H1 (cell line): ENCODE measurements around the gene MYLK. TPM values are rescaled to one million over a fixed set of nuclear protein-coding genes. Genes with fewer than 3 reads are reported as not detected.

Source experiments
- CTCF ChIA-PET: fragments of 300-600 bp; sonication (Branson Sonifier 250); formaldehyde crosslinking; loops from one replicate; lab custom pipeline; 2021; ENCODE audit not compliant: partially characterized antibody; lab: Charles Lee
- POLR2A ChIA-PET: fragments of 300-600 bp; sonication (Branson Sonifier 250); formaldehyde crosslinking; loops from one replicate; lab custom pipeline; 2021; ENCODE audit warnings: inconsistent platforms; ENCODE audit not compliant: partially characterized antibody; lab: Charles Lee
- DNase-seq, 2 experiments: peaks; one replicate each; pipeline versions ENCODE4 v3.0.0 to v3.0.0-alpha.2; 2010 to 2022; ENCODE audit warnings: low spot score in 2 of 2, low read depth in 1 of 2, mixed read lengths in 1 of 2
- FAIRE-seq: peaks from 2 replicates; lab custom pipeline; 2011; peaks lifted over from hg19 to GRCh38; lab: Jason Lieb, UNC
- H2AFZ ChIP-seq: 2 replicates; pipeline ENCODE4 v1.8.1; 2012; ENCODE audit warnings: low read length, inconsistent platforms
- H2AK5ac ChIP-seq: 2 replicates; pipeline ENCODE4 v1.6.1; 2013; ENCODE audit warnings: low read depth, low read length
- H2BK120ac ChIP-seq: replicated peaks from 2 replicates; pipeline ENCODE3; 2013; ENCODE audit warnings: low read depth, low read length, inconsistent platforms
- H2BK12ac ChIP-seq: 2 replicates; pipeline ENCODE4 v1.6.1; 2013; ENCODE audit warnings: low read depth, low read length
- H2BK15ac ChIP-seq: 2 replicates; pipeline ENCODE4 v1.6.1; 2013; ENCODE audit warnings: low read length
- H2BK20ac ChIP-seq: 2 replicates; pipeline ENCODE4 v1.6.1; 2013; ENCODE audit warnings: low read length
- H2BK5ac ChIP-seq: 2 replicates; pipeline ENCODE4 v1.6.1; 2013; ENCODE audit warnings: low read depth, low read length
- H3K14ac ChIP-seq: 2 replicates; pipeline ENCODE4 v1.6.1; 2013; ENCODE audit warnings: inconsistent platforms; ENCODE audit not compliant: insufficient read length
- H3K18ac ChIP-seq: 2 replicates; pipeline ENCODE4 v1.6.1; 2013; ENCODE audit warnings: low read length; ENCODE audit errors: extremely low read depth
- H3K23ac ChIP-seq: 2 replicates; pipeline ENCODE4 v1.6.1; 2013; ENCODE audit warnings: inconsistent platforms; ENCODE audit not compliant: insufficient read length
- H3K23me2 ChIP-seq: 2 replicates; pipeline ENCODE4 v1.6.1; 2013; ENCODE audit warnings: low read depth, low read length
- H3K27ac ChIP-seq: 2 replicates; pipeline ENCODE4 v1.6.1; 2011; ENCODE audit warnings: low read depth, low read length, inconsistent platforms
- H3K27me3 ChIP-seq, 4 experiments: replicated peaks in 1 of 4; 1 replicate in 1 of 4; 2 replicates in 3 of 4; pipeline versions ENCODE4 v1.6.1 to v1.8.1; 2011 to 2013; ENCODE audit warnings: low read length in 3 of 4, mild to moderate bottlenecking in 3 of 4, inconsistent platforms in 2 of 4, mixed read lengths in 2 of 4, moderate library complexity in 1 of 4; ENCODE audit not compliant: control insufficient read depth in 3 of 4, insufficient read depth in 3 of 4; ENCODE audit errors: extremely low read depth in 1 of 4
- H3K36me3 ChIP-seq, 4 experiments: 2 replicates each; pipeline versions ENCODE4 v1.6.1 to v1.8.1; 2011 to 2013; ENCODE audit warnings: mild to moderate bottlenecking in 4 of 4, low read length in 3 of 4, moderate library complexity in 2 of 4, control low read depth in 1 of 4, inconsistent platforms in 1 of 4; ENCODE audit not compliant: insufficient read depth in 4 of 4, control insufficient read depth in 2 of 4
- H3K4ac ChIP-seq: replicated peaks from 2 replicates; pipeline ENCODE3; 2013; ENCODE audit warnings: low read length, low read depth, mixed read lengths, inconsistent platforms; ENCODE audit not compliant: insufficient read length
- H3K4me1 ChIP-seq, 4 experiments: replicated peaks in 1 of 4; 1 replicate in 1 of 4; 2 replicates in 3 of 4; pipeline versions ENCODE4 v1.6.1 to v1.8.1; 2011 to 2013; ENCODE audit warnings: low read length in 3 of 4, inconsistent platforms in 2 of 4, mixed read lengths in 1 of 4; ENCODE audit not compliant: insufficient read depth in 4 of 4, control insufficient read depth in 3 of 4
- H3K4me2 ChIP-seq, 2 experiments: 2 replicates each; pipeline versions ENCODE4 v1.6.1 to v1.8.1; 2011 to 2013; ENCODE audit warnings: low read depth in 2 of 2, low read length in 2 of 2, control low read depth in 1 of 2, inconsistent platforms in 1 of 2, mild to moderate bottlenecking in 1 of 2; ENCODE audit not compliant: insufficient read depth in 1 of 2
- H3K4me3 ChIP-seq, 4 experiments: fragments of 200-600, 300-600 bp in 1 of 4; sonication (generic), shearing (Covaris generic), sonication (Bioruptor Twin) in 1 of 4; 2 replicates each; pipeline versions ENCODE4 v1.5.1 to v1.8.1; 2011 to 2016; ENCODE audit warnings: low read length in 4 of 4, low read depth in 3 of 4, control low read depth in 2 of 4, inconsistent platforms in 2 of 4, mild to moderate bottlenecking in 2 of 4, mixed read lengths in 1 of 4, moderate library complexity in 1 of 4; ENCODE audit not compliant: insufficient read depth in 2 of 4; ENCODE audit errors: extremely low read depth in 1 of 4
- H3K56ac ChIP-seq: replicated peaks from 2 replicates; pipeline ENCODE3; 2013; ENCODE audit warnings: low read depth, mild to moderate bottlenecking, mixed read lengths, low read length, inconsistent platforms; ENCODE audit not compliant: insufficient read length
- H3K79me1 ChIP-seq: 2 replicates; pipeline ENCODE4 v1.6.1; 2013; ENCODE audit warnings: low read depth, low read length, control low read depth
- H3K79me2 ChIP-seq, 2 experiments: 2 replicates each; pipeline versions ENCODE4 v1.6.1 to v1.8.1; 2012 to 2013; ENCODE audit warnings: low read length in 2 of 2, mild to moderate bottlenecking in 2 of 2, inconsistent platforms in 1 of 2; ENCODE audit not compliant: insufficient read depth in 2 of 2, control insufficient read depth in 1 of 2
- H3K9ac ChIP-seq, 4 experiments: replicated peaks in 1 of 4; 1 replicate in 1 of 4; 2 replicates in 3 of 4; pipeline versions ENCODE4 v1.6.1 to v1.8.1; 2011 to 2013; ENCODE audit warnings: low read depth in 3 of 4, low read length in 3 of 4, control low read depth in 2 of 4, mild to moderate bottlenecking in 2 of 4, moderate library complexity in 2 of 4, inconsistent platforms in 1 of 4; ENCODE audit errors: extremely low read depth in 1 of 4
- H3K9me3 ChIP-seq, 2 experiments: 2 replicates each; pipeline versions ENCODE4 v1.6.1 to v1.8.1; 2012 to 2013; ENCODE audit warnings: mild to moderate bottlenecking in 2 of 2, moderate library complexity in 2 of 2, control low read depth in 1 of 2, inconsistent platforms in 1 of 2, low read depth in 1 of 2, low read length in 1 of 2, mixed read lengths in 1 of 2; ENCODE audit not compliant: insufficient read depth in 2 of 2
- H4K20me1 ChIP-seq, 2 experiments: replicated peaks in 1 of 2; 2 replicates each; pipeline versions ENCODE3 to v1.8.1; 2011 to 2013; ENCODE audit warnings: inconsistent platforms in 2 of 2, low read length in 2 of 2, mild to moderate bottlenecking in 1 of 2; ENCODE audit not compliant: insufficient read depth in 2 of 2, control insufficient read depth in 1 of 2
- H4K5ac ChIP-seq: 2 replicates; pipeline ENCODE4 v1.6.1; 2013; ENCODE audit warnings: low read length, low read depth, mixed read lengths, inconsistent platforms; ENCODE audit not compliant: insufficient read length
- H4K8ac ChIP-seq: 2 replicates; pipeline ENCODE4 v1.8.0; 2013; ENCODE audit warnings: mild to moderate bottlenecking, moderate library complexity, low read length, inconsistent platforms; ENCODE audit not compliant: insufficient read depth; ENCODE audit errors: extremely low read depth
- H4K91ac ChIP-seq: replicated peaks from 2 replicates; pipeline ENCODE3; 2013; ENCODE audit warnings: low read length, mixed read lengths, inconsistent platforms; ENCODE audit not compliant: insufficient read length
- EGR1 ChIP-seq: IDR thresholded peaks from 2 replicates; pipeline ENCODE4 v1.6.1; 2011; ENCODE audit warnings: low read depth, low read length, borderline replicate concordance
- GTF2F1 ChIP-seq: IDR thresholded peaks from 2 replicates; pipeline ENCODE4 v1.6.1; 2012; ENCODE audit warnings: low read depth, low read length, improper control_type of control experiment, borderline replicate concordance
- JUN ChIP-seq: IDR thresholded peaks from 2 replicates; pipeline ENCODE4 v1.6.1; 2011; ENCODE audit warnings: low read depth, mild to moderate bottlenecking, improper control_type of control experiment, low read length
- KDM1A ChIP-seq: fragments of 200-600, 300-600 bp; sonication (generic); IDR thresholded peaks from 2 replicates; pipeline ENCODE4 v1.7.1; 2016; ENCODE audit warnings: mild to moderate bottlenecking, low read length, borderline replicate concordance
- RAD21 ChIP-seq, 2 experiments: IDR thresholded peaks in 1 of 2; conservative IDR thresholded peaks in 1 of 2; 2 replicates each; pipeline ENCODE4 v1.6.1; 2011; ENCODE audit warnings: low read depth in 2 of 2, low read length in 2 of 2, improper control_type of control experiment in 1 of 2, inconsistent platforms in 1 of 2, mild to moderate bottlenecking in 1 of 2, moderate library complexity in 1 of 2
- SP4 ChIP-seq: IDR thresholded peaks from 2 replicates; pipeline ENCODE4 v1.6.1; 2012; ENCODE audit warnings: low read length, inconsistent platforms
- TAF7 ChIP-seq: optimal IDR thresholded peaks from 2 replicates; pipeline ENCODE3; 2011; ENCODE audit warnings: low read depth, mild to moderate bottlenecking, inconsistent platforms, low read length, moderate library complexity, borderline replicate concordance
- ZNF274 ChIP-seq: IDR thresholded peaks from 2 replicates; pipeline ENCODE4 v1.7.0; 2012; ENCODE audit warnings: low read length, borderline replicate concordance; ENCODE audit errors: extremely low read depth
- WGBS, 2 experiments: shearing (Covaris generic) in 1 of 2; methylation state at CpG; one replicate each; pipeline versions ENCODE4 v1.1.6 to v1.1.7; 2013 to 2015; ENCODE audit warnings: low lambda C conversion rate in 2 of 2, mixed read lengths in 2 of 2, inconsistent platforms in 1 of 2, low coverage in 1 of 2, missing lambda C conversion rate in 1 of 2; ENCODE audit not compliant: insufficient replicate concordance in 2 of 2, insufficient coverage in 1 of 2, insufficient read length in 1 of 2; ENCODE audit errors: extremely low coverage in 1 of 2, missing lambda C conversion rate in 1 of 2; 5-methylcytosine and 5-hydroxymethylcytosine counted together
- polyA plus RNA-seq, 7 experiments: library from polyadenylated mRNA; depleted of rRNA in 3 of 7; stranded (reverse) in 5 of 7; unstranded in 2 of 7; fragments of >200 nt in 5 of 7; fragments of 200-250 nt in 2 of 7; gene quantifications; 1 replicate in 5 of 7; 2 replicates in 1 of 7; 4 replicates in 1 of 7; pipeline versions ENCODE4 v1.2.1 to v1.2.3, GENCODE V29; 2011 to 2013; ENCODE audit warnings: missing spikeins in 2 of 7, mixed read lengths in 2 of 7
- total RNA-seq: library from RNA; stranded (reverse); fragmentation: NEBNext Ultra II Directional; extraction: Animal tissue kit (Norgen Biotek cat#: 25700); gene quantifications from 2 replicates; pipeline ENCODE4 v1.2.1, GENCODE V29; 2021
- TF ChIP-seq, protein P1 (sequence below): IDR thresholded peaks from 2 replicates; pipeline ENCODE4 v1.6.1; 2012; ENCODE audit warnings: low read length, inconsistent platforms

The MYLK gene
- total and polyA plus RNA-seq, 2 of the 8 experiments (the other 6 are each of a cell fraction or from before 2014, with no cell fraction given), result 11.6 to 21.3 TPM

DNA sequence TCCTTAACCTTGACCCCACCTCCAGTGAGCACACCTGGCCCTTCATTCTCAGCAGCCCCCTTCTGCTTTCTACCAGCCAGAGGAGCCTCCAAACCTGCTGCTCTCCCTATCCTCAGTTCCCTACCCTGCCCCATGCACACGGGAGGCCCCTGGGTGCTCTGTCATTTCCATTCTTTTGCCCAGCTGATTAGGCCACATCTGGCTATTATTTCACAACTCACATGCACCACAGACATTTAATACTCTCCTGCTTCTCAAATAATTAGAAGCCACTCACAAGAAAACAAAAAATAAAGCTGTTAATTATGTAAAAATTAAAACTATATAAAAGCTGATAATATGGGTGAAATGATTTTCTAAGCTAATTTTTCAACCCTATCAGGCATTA lies 50.7 kb downstream of the MYLK start:
- Histone ChIP-seq H3K4me2 (no peak overlapping the region), H3K23me2 (no peaks in the 10 kb centered on the region), H3K79me1 (no peaks in the 10 kb centered on the region), H2BK20ac (no peak overlapping the region), H2BK12ac (no peak overlapping the region), H4K5ac (no peak overlapping the region), H3K4ac (no peak overlapping the region), H3K23ac (no peak overlapping the region), H3K4me3 (no peak overlapping the region), H2AK5ac (no peak overlapping the region), H4K20me1 (no peaks in the 10 kb centered on the region), H2BK15ac (no peak overlapping the region), H4K91ac (no peak overlapping the region), H3K27me3 (no peaks in the 10 kb centered on the region), H4K8ac (no peak overlapping the region), H3K4me1 (no peaks in the 10 kb centered on the region), H3K9me3 (peaks cover 5 to 6% of the 10 kb centered on the region in 2 experiments), H3K14ac (no peak overlapping the region), H3K9ac (no peak overlapping the region), H3K36me3 (no peaks in the 10 kb centered on the region), H2BK120ac (no peak overlapping the region), H2AFZ (no peak overlapping the region), H3K56ac (no peak overlapping the region), H3K79me2 (no peaks in the 10 kb centered on the region), H3K18ac (no peak overlapping the region), H2BK5ac (no peak overlapping the region), H3K27ac (no peak overlapping the region)
- TF ChIP-seq, protein P1, sequence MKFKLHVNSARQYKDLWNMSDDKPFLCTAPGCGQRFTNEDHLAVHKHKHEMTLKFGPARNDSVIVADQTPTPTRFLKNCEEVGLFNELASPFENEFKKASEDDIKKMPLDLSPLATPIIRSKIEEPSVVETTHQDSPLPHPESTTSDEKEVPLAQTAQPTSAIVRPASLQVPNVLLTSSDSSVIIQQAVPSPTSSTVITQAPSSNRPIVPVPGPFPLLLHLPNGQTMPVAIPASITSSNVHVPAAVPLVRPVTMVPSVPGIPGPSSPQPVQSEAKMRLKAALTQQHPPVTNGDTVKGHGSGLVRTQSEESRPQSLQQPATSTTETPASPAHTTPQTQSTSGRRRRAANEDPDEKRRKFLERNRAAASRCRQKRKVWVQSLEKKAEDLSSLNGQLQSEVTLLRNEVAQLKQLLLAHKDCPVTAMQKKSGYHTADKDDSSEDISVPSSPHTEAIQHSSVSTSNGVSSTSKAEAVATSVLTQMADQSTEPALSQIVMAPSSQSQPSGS, result no peak
- no peak for TF ChIP-seq TAF7
- TF ChIP-seq RAD21 (IDR thresholded peaks at IDR 0.05 in 1 of 2, conservative IDR thresholded peaks at IDR 0.05 in 1 of 2; ENCODE audit: low read depth in 2 of 2, low read length in 2 of 2), result no peak
- no peak for TF ChIP-seq JUN
- TF ChIP-seq GTF2F1, result no peak
- TF ChIP-seq SP4, result no peak
- TF ChIP-seq KDM1A, result no peak
- no peak for TF ChIP-seq ZNF274
- no peak for TF ChIP-seq EGR1
- ChIA-PET CTCF (interaction anchor here (2.9 kb wide), 1 partner anchor 47 kb away, joined by 10 read pairs; no protein-coding TSS in a partner anchor), POLR2A (no interaction called here)
- WGBS, 2 experiments, result 80% methylated on average over 1 of the region's 1 CpG; no CpG with 5 or more reads in 1 of the 2 experiments
- FAIRE-seq, result no peak
- DNase-seq, result no peak
